Thoracic aorta (tissue), 2 donors: ENCODE results near the gene CDH18. TPM values are rescaled to one million over a fixed set of nuclear protein-coding genes. Genes with fewer than 3 reads are reported as not detected.

Source experiments
- ATAC-seq: fragments of 150-250 bp; one replicate; pipeline ENCODE4 v1.8.0; 2017; ENCODE audit warnings: low read depth; ENCODE audit not compliant: insufficient number of reproducible peaks, low FRiP score
- DNase-seq: peaks from one replicate; pipeline ENCODE4 v3.0.0-alpha.2; 2020; ENCODE audit warnings: low spot score
- H3K27ac ChIP-seq, 2 donors: fragments of 200-600 bp; sonication (generic); 1 replicate in 1 of 2; 2 replicates in 1 of 2; pipeline ENCODE4 v1.5.1; 2016; ENCODE audit warnings: mild to moderate bottlenecking in 2 of 2, moderate library complexity in 2 of 2
- H3K27me3 ChIP-seq: fragments of 200-600 bp; sonication (generic); replicated peaks from 2 replicates; pipeline ENCODE4 v1.6.0; 2016; ENCODE audit warnings: mild to moderate bottlenecking; ENCODE audit not compliant: insufficient read depth
- H3K36me3 ChIP-seq: fragments of 200-600 bp; sonication (generic); one replicate; pipeline ENCODE4 v1.5.1; 2016
- H3K4me1 ChIP-seq, 2 donors: fragments of 200-600 bp; sonication (generic); 1 replicate in 1 of 2; 2 replicates in 1 of 2; pipeline versions ENCODE4 v1.5.1 to v1.6.0; 2016; ENCODE audit warnings: low read depth in 2 of 2, mild to moderate bottlenecking in 1 of 2; ENCODE audit not compliant: control insufficient read depth in 1 of 2
- H3K4me3 ChIP-seq: fragments of 200-600 bp; sonication (generic); 2 replicates; pipeline ENCODE4 v1.5.1; 2016; ENCODE audit warnings: mild to moderate bottlenecking
- H3K9me3 ChIP-seq: fragments of 200-600 bp; sonication (generic); 2 replicates; pipeline ENCODE4 v1.5.1; 2016
- total RNA-seq, 2 donors: library from RNA; depleted of rRNA; stranded (reverse); fragments of >200 nt; gene quantifications; one replicate each; pipeline versions ENCODE4 v1.1.0 to v1.2.3, GENCODE V29; 2016
- TF ChIP-seq, protein P1 (sequence below): fragments of 200-600 bp; sonication (generic); IDR thresholded peaks from one replicate; pipeline ENCODE4 v1.5.1; 2019; ENCODE audit warnings: antibody characterized with exemption

Gene CDH18
- total RNA-seq, 2 donors from 2014 or later = not detected

DNA sequence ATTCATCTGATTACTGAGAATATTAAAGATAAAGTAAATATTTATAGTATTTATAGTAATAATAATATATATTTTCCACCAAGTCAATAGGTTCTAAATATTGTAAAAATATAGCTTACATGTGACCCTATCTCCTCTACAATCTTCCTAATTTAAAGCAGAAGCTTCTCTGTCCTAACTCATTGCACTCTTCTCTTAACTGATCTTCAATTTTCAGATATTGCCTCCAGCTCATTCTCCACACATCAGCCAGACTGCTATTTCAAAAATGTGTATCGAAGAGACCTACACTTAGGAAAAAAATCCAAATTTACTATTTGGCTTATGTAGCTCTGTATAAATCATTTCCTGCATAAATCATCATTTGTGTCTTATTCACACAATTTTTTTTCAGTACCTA lies 47.8 kb downstream of the CDH18 start:
- Histone ChIP-seq H3K27ac (no peak overlapping the region), H3K27me3 (no peaks in the 10 kb centered on the region), H3K4me3 (no peak overlapping the region), H3K36me3 (no peaks in the 10 kb centered on the region), H3K4me1 (no peaks in the 10 kb centered on the region), H3K9me3 (no peaks in the 10 kb centered on the region)
- TF ChIP-seq, protein P1, sequence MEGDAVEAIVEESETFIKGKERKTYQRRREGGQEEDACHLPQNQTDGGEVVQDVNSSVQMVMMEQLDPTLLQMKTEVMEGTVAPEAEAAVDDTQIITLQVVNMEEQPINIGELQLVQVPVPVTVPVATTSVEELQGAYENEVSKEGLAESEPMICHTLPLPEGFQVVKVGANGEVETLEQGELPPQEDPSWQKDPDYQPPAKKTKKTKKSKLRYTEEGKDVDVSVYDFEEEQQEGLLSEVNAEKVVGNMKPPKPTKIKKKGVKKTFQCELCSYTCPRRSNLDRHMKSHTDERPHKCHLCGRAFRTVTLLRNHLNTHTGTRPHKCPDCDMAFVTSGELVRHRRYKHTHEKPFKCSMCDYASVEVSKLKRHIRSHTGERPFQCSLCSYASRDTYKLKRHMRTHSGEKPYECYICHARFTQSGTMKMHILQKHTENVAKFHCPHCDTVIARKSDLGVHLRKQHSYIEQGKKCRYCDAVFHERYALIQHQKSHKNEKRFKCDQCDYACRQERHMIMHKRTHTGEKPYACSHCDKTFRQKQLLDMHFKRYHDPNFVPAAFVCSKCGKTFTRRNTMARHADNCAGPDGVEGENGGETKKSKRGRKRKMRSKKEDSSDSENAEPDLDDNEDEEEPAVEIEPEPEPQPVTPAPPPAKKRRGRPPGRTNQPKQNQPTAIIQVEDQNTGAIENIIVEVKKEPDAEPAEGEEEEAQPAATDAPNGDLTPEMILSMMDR = no peak
- DNase-seq = no peak
- ATAC-seq = no peak

DNA sequence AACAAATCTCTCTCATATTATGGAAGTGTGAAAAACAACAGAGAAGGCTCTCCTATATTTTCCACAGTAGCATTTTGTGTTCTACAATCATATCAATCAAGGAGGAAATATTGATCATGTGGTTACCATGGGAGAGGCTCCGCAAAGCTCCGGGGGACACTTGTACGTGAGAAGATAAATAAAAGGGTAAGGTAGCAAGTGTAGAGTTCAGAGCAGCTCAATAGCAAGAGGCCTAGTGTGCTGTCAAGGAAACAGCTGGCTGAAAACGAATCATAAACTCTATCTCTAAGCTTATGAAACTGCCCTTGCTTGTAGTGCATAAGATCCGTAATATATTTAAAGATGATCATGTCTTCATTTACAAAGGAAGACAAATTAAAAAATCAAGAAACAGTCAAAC lies 57.5 kb downstream of the CDH18 start:
- no peaks in the 10 kb centered on the region for H3K27me3 ChIP-seq
- no peaks in the 10 kb centered on the region for H3K9me3 ChIP-seq
- TF ChIP-seq, protein P1 = no peak
- DNase-seq (no peak), ATAC-seq (no peak)
- H3K4me1 ChIP-seq = no peaks in the 10 kb centered on the region
- H3K4me3 ChIP-seq = no peak overlapping the region
- H3K36me3 ChIP-seq = no peaks in the 10 kb centered on the region
- H3K27ac ChIP-seq = no peak overlapping the region

DNA sequence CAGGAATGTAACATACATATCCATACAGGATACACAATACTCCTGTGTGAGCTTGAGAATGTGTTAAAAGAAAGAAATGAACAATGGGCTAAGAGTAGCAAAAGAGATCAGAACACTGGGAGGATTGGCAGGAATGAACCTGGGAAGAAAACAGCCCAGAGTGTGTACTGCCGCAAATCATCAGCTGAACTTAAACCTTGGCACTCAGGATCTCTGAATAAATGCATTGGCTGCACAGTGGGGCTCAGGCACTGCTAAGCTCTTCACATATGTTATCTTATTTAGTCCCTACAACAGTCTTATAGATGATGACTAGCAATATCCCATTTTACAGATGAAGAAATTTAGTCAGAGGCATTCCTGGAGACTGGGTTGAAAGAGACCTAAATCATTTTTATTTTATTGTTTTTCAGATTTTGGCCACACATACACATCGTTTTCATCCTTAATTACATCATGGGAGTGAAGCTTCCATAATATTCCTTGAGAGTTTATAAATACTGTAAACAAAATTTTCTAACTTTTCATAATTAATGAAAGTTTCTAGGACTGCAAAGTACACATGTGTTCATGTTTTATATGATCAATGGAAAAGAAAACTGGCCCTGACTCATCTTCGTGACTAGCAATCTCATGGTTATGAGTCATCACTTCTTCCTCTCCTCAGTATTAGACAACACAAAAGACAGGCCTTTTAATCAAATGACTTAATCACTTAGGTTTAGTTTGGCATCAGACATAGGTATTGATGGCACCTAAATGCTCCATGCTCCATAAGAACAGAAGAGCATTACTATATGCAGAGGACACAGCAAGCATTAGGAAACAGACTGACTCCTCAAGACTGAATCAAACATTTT lies 59.2 kb downstream of the CDH18 start:
- Histone ChIP-seq H3K27ac (no peak overlapping the region), H3K9me3 (no peaks in the 10 kb centered on the region), H3K27me3 (no peaks in the 10 kb centered on the region), H3K36me3 (no peaks in the 10 kb centered on the region), H3K4me3 (no peak overlapping the region), H3K4me1 (no peaks in the 10 kb centered on the region)
- TF ChIP-seq, protein P1 = no peak
- DNase-seq (no peak), ATAC-seq (no peak)

DNA sequence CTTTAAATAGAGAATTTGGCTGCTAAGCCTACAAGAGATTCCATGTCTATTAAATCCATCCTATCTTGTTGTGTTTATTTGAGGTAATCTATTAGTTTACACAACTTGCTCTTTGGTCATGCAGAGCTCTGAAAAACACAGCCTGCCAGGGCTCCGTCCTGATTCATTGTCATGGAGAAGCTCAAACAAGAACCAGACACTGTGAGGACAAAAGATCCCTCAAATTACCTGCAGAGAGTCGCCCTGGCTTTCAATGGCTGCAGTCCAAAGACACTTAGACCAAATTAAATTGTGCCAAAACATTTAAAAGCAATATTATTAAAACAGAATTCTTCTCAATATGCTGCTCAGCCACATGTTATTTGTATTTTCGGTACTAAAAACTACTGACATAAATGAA lies 60.1 kb downstream of the CDH18 start:
- TF ChIP-seq, protein P1 = no peak

DNA sequence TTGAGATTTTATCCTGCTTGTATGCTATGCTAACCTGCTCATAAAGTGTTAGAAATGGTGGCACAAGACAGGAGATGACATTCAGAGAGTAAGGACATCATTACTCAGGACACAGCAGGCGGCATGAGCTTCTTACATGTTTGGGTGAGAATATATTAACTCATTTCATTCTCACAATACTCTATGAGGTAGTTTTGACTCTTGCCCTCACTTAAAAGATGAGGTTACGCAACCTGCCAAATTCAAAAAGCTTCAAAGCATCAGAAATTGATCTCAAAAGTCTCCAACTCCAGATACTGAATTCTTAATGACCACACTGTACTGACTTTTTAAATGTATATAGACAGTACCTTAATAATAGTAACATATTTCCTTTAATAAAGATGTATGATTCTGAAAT lies 60.8 kb downstream of the CDH18 start:
- H3K4me1 ChIP-seq = no peaks in the 10 kb centered on the region
- H3K9me3 ChIP-seq = no peaks in the 10 kb centered on the region
- no peak for ATAC-seq
- TF ChIP-seq, protein P1 = no peak
- no peak for DNase-seq
- H3K27ac ChIP-seq = no peak overlapping the region
- no peaks in the 10 kb centered on the region for H3K36me3 ChIP-seq
- H3K27me3 ChIP-seq = peaks cover under 1% of the 10 kb centered on the region
- no peak overlapping the region for H3K4me3 ChIP-seq

More for the DNA sequence above, 60.1 kb downstream of the CDH18 start:
- Histone ChIP-seq H3K27ac (no peak overlapping the region), H3K36me3 (no peaks in the 10 kb centered on the region), H3K4me1 (no peaks in the 10 kb centered on the region), H3K27me3 (no peaks in the 10 kb centered on the region), H3K4me3 (no peak overlapping the region), H3K9me3 (no peaks in the 10 kb centered on the region)
- ATAC-seq (no peak), DNase-seq (no peak)
